ENCODE measurements around the gene KCNJ14.
A peak's percentile ranks its signal among the peaks of the same experiment; 100 is the strongest.

Gene KCNJ14

GRCh38 chr19:48461651-48461981, 6.2 kb downstream of the KCNJ14 start:
- peaks cover 0 to 73% (median 24%) of the 10 kb centered on the region in 11 experiments; a peak in 17 of 22 replicates for H4K20me1 ChIP-seq
- H3K27me3 ChIP-seq, result no peaks in the 10 kb centered on the region
- H3K4me1 ChIP-seq, result peaks cover 0 to 15% (median 0%) of the 10 kb centered on the region in 10 experiments; a peak in 4 of 20 replicates
- H3K9me3 ChIP-seq (replicated peaks in 1 of 11), result no peaks in the 10 kb centered on the region
- no peak overlapping the region for H3K9ac ChIP-seq
- H3K36me3 ChIP-seq, result peaks cover 23 to 74% (median 42%) of the 10 kb centered on the region in 11 experiments
- no peak for TF ChIP-seq Cebpa-rat (IDR thresholded peaks at IDR 0.05)
- H3K4me2 ChIP-seq, result no peak overlapping the region
- H3K27ac ChIP-seq, result no peak overlapping the region
- no peak overlapping the region for H3K4me3 ChIP-seq

DNA sequence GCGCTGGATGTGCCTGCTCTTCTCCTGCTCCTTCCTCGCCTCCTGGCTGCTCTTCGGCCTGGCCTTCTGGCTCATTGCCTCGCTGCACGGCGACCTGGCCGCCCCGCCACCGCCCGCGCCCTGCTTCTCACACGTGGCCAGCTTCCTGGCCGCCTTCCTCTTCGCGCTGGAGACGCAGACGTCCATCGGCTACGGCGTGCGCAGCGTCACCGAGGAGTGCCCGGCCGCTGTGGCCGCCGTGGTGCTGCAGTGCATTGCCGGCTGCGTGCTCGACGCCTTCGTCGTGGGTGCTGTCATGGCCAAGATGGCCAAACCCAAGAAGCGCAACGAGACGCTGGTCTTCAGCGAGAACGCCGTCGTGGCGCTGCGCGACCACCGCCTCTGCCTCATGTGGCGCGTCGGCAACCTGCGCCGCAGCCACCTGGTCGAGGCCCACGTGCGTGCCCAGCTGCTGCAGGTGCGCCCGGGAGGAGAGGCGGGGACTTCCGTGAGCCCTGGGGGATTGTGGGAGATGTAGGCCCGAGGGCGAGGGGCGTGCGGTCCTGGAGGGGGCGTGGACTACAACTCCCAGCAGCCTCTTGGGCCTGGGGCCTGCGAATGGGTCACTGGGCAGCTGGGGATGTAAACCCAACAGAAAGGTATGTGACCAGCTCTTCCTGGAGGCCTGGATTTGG, 6.7 kb downstream of the KCNJ14 start:
- TF ChIP-seq Cebpa-rat (IDR thresholded peaks at IDR 0.05), result no peak
- Histone ChIP-seq H3K4me1 (peaks cover 0 to 13% (median 0%) of the 10 kb centered on the region in 10 experiments; a peak in 3 of 20 replicates), H3K4me3 (no peak overlapping the region), H3K27ac (no peak overlapping the region), H4K20me1 (peaks cover 0 to 68% (median 19%) of the 10 kb centered on the region in 11 experiments; a peak in 17 of 22 replicates), H3K4me2 (no peak overlapping the region), H3K36me3 (peaks cover 18 to 68% (median 36%) of the 10 kb centered on the region in 11 experiments), H3K9me3 (replicated peaks in 1 of 11) (no peaks in the 10 kb centered on the region), H3K9ac (no peak overlapping the region), H3K27me3 (no peaks in the 10 kb centered on the region)

GRCh38 chr19:48465215-48465614, 9.8 kb downstream of the KCNJ14 start:
- no peak for TF ChIP-seq Cebpa-rat (IDR thresholded peaks at IDR 0.05)
- Histone ChIP-seq H4K20me1 (peaks cover 4 to 44% (median 9%) of the 10 kb centered on the region in 11 experiments), H3K36me3 (peaks cover 8 to 41% (median 21%) of the 10 kb centered on the region in 11 experiments; a peak in 21 of 22 replicates), H3K4me3 (no peak overlapping the region), H3K27me3 (no peaks in the 10 kb centered on the region), H3K4me1 (peaks cover 10 to 17% (median 12%) of the 10 kb centered on the region in 10 experiments), H3K27ac (no peak overlapping the region), H3K4me2 (no peak overlapping the region), H3K9me3 (replicated peaks in 1 of 11) (no peaks in the 10 kb centered on the region), H3K9ac (no peak overlapping the region)

DNA sequence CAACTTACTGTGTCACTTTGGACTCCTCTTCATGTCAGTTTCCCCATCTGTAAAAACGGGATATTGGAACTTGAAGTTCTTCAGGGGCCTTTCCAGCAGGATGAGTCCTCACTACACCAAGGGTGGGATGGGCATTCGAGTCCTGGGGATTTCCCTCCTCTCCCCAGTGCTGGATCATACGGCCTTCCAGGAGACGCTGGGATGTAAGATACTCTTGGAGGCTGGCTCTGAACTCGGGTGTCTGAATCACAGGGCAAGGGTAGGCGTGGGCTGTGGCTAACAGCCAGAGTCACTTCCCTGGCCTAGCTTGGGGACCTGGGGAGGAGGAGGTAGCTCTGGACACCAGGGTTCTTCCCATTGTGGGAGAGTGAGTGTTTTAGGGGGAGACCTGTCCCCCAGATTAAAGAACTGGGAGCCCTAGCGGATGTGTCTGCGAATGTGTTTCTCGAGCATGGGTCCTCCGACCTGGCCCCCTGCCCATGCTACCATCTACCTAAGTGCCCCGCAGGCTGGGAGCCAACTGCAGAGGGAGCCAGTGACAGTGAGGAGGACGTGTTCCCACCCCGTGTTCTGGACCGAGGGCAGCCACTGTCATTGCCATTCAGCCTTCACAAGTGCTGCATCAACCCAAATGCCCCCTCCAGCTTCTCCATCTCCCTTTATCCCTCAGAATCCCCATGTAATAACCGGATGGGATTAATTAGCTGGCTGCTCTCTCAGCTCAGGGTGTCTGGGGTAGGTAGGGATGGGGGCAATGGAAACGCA, 11.4 kb downstream of the KCNJ14 start:
- no peak overlapping the region for H3K4me2 ChIP-seq
- H3K9me3 ChIP-seq (replicated peaks in 1 of 11), result no peaks in the 10 kb centered on the region
- no peak for TF ChIP-seq Cebpa-rat (IDR thresholded peaks at IDR 0.05)
- peaks cover 20 to 45% (median 24%) of the 10 kb centered on the region in 11 experiments for H4K20me1 ChIP-seq
- no peak overlapping the region for H3K27ac ChIP-seq
- H3K9ac ChIP-seq, result no peak overlapping the region
- H3K27me3 ChIP-seq, result no peaks in the 10 kb centered on the region
- no peak overlapping the region for H3K4me3 ChIP-seq
- peaks cover 17 to 31% (median 22%) of the 10 kb centered on the region in 10 experiments for H3K4me1 ChIP-seq
- H3K36me3 ChIP-seq, result peaks cover 22 to 42% (median 29%) of the 10 kb centered on the region in 11 experiments

DNA sequence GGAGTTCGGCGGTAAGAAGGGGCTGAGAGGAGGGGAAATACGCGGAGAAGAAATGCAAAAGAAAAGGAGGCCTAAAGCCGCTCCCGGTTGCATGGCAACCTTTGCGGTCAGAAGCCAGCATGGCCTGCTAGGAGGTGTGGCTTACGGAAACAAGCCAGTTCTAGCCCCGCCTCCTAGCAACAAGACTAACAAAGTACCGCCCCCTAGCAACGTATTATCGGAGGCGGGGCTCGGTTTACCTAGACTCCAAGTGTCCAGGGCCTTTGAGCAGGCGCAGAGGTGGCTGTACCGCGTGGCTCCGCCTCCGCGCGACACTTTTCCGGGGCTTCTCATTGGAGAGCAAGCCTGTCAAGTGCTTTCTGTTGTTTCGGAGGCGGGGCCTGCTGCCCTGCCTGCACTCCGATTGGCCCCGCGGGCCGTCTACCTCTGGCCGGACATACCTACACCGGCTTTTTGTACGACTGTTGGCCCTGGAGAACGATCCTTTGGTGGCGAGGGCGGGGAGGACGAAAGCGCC, 13.5 kb downstream of the KCNJ14 start:
- peaks cover 33 to 44% (median 39%) of the 10 kb centered on the region in 11 experiments for H4K20me1 ChIP-seq
- peak overlapping the region; percentile 52 to 79 (median 71) for H3K4me2 ChIP-seq
- H3K27me3 ChIP-seq, result no peaks in the 10 kb centered on the region
- H3K4me1 ChIP-seq, result peaks cover 17 to 48% (median 31%) of the 10 kb centered on the region in 10 experiments
- no peak for TF ChIP-seq Cebpa-rat (IDR thresholded peaks at IDR 0.05)
- no peaks in the 10 kb centered on the region for H3K9me3 ChIP-seq (replicated peaks in 1 of 11)
- H3K36me3 ChIP-seq, result peaks cover 35 to 49% (median 37%) of the 10 kb centered on the region in 11 experiments
- H3K9ac ChIP-seq, result peak overlapping the region; percentile 93 to 99 (median 98)
- peak overlapping the region; percentile 88 to 99 (median 97) for H3K27ac ChIP-seq
- peak overlapping the region; percentile 79 to 96 (median 88) for H3K4me3 ChIP-seq

DNA sequence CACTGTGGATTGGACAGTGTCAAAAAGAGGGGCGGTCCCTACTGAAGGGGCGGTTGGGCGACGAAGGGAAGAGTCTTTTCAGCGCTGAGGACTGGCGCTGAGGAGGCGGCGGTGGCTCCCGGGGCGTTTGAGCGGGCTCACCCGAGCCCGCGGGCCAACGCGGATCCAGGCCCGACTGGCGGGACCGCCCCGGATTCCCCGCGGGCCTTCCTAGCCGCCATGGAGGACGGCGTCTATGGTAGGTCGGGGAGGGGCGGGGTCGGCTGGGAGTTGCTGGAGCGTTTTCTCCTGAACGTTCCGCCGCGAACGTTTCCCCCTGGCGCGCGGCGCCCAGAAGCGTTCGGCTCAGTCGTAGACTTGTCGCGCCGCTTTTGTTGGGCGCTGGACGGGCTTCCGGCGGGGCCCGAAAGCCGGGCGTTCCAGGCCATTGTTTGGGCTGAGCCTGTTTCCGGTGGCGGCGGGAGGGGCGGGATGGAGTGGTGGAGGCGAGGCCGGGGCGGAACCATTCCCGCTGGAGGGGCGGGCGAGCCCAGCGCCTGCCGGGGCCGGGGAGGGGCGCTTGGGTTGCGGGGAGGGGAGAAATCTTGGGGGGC, 14.0 kb downstream of the KCNJ14 start, which contains the start of gene CYTH2:
CYTH2 (plus strand) TSS at position 81 of the 593 bp plus-strand sequence; CDS start at position 220, 139 bp downstream.
- peaks cover 40 to 49% (median 43%) of the 10 kb centered on the region in 11 experiments for H3K36me3 ChIP-seq
- H3K9ac ChIP-seq, result peak within 1 kb of the TSS; percentile 93 to 99 (median 98)
- no peaks in the 10 kb centered on the region for H3K27me3 ChIP-seq
- H3K9me3 ChIP-seq (replicated peaks in 1 of 11), result no peaks in the 10 kb centered on the region
- H4K20me1 ChIP-seq, result peaks cover 33 to 47% (median 44%) of the 10 kb centered on the region in 11 experiments
- TF ChIP-seq Cebpa-rat (IDR thresholded peaks at IDR 0.05), result no peak
- peak within 1 kb of the TSS; percentile 88 to 99 (median 97) for H3K27ac ChIP-seq
- H3K4me3 ChIP-seq, result peak within 1 kb of the TSS; percentile 79 to 96 (median 88)
- H3K4me1 ChIP-seq, result peaks cover 17 to 53% (median 36%) of the 10 kb centered on the region in 10 experiments
- H3K4me2 ChIP-seq, result peak within 1 kb of the TSS; percentile 93 to 98 (median 96)

GRCh38 chr19:48469934-48470680, 14.7 kb downstream of the KCNJ14 start:
- Histone ChIP-seq H3K27ac (peak overlapping the region in 10 of 11 experiments; percentile 88 to 99 (median 98); a peak in 21 of 22 replicates), H3K9ac (peak overlapping the region; percentile 93 to 99 (median 98)), H3K27me3 (no peaks in the 10 kb centered on the region), H3K4me3 (peak overlapping the region; percentile 79 to 96 (median 88)), H3K9me3 (replicated peaks in 1 of 11) (no peaks in the 10 kb centered on the region), H4K20me1 (peaks cover 33 to 55% (median 52%) of the 10 kb centered on the region in 11 experiments), H3K4me2 (peak overlapping the region; percentile 93 to 98 (median 96)), H3K4me1 (peaks cover 19 to 61% (median 43%) of the 10 kb centered on the region in 10 experiments), H3K36me3 (peaks cover 47 to 52% (median 50%) of the 10 kb centered on the region in 11 experiments)
- TF ChIP-seq Cebpa-rat (IDR thresholded peaks at IDR 0.05), result no peak

GRCh38 chr19:48470856-48471255, 15.5 kb downstream of the KCNJ14 start:
- H3K27me3 ChIP-seq, result no peaks in the 10 kb centered on the region
- H3K36me3 ChIP-seq, result peaks cover 55 to 59% (median 57%) of the 10 kb centered on the region in 11 experiments
- peaks cover 27 to 68% (median 47%) of the 10 kb centered on the region in 10 experiments for H3K4me1 ChIP-seq
- H3K27ac ChIP-seq, result no peak overlapping the region
- no peaks in the 10 kb centered on the region for H3K9me3 ChIP-seq (replicated peaks in 1 of 11)
- H3K4me2 ChIP-seq, result peak overlapping the region; percentile 93 to 98 (median 96); a peak in 19 of 22 replicates
- peak overlapping the region in 5 of 10 experiments; percentile 83 to 96 (median 89); a peak in 9 of 20 replicates for H3K4me3 ChIP-seq
- peak overlapping the region; percentile 29 to 99 (median 97); a peak in 16 of 22 replicates for H3K9ac ChIP-seq
- H4K20me1 ChIP-seq, result peaks cover 39 to 62% (median 59%) of the 10 kb centered on the region in 11 experiments
- no peak for TF ChIP-seq Cebpa-rat (IDR thresholded peaks at IDR 0.05)
